ENCODE measurements around the gene KYNU.
"Not testable (repeated sequence)": the region's sequence is repeated elsewhere in the genome, so short reads cannot be mapped to it uniquely, and the experiment has no call there.

- TF ChIP-seq, protein P1, sequence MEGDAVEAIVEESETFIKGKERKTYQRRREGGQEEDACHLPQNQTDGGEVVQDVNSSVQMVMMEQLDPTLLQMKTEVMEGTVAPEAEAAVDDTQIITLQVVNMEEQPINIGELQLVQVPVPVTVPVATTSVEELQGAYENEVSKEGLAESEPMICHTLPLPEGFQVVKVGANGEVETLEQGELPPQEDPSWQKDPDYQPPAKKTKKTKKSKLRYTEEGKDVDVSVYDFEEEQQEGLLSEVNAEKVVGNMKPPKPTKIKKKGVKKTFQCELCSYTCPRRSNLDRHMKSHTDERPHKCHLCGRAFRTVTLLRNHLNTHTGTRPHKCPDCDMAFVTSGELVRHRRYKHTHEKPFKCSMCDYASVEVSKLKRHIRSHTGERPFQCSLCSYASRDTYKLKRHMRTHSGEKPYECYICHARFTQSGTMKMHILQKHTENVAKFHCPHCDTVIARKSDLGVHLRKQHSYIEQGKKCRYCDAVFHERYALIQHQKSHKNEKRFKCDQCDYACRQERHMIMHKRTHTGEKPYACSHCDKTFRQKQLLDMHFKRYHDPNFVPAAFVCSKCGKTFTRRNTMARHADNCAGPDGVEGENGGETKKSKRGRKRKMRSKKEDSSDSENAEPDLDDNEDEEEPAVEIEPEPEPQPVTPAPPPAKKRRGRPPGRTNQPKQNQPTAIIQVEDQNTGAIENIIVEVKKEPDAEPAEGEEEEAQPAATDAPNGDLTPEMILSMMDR (IDR thresholded peaks at IDR 0.05; ENCODE audit: low read depth, low read length, poor library complexity, severe bottlenecking): not testable (repeated sequence)
- not testable (repeated sequence) for TF ChIP-seq EZH2phosphoT487 (IDR thresholded peaks at IDR 0.05; ENCODE audit: borderline replicate concordance, low read length)
These were observed 212.1 kb downstream of the KYNU start for GRCh38 chr2:143089520-143089919.
